Panc1 (cell line): ENCODE results near the gene LRRIQ1.

ENCODE experiments used
- POLR2AphosphoS5 ChIP-seq: IDR thresholded peaks from 2 replicates; pipeline ENCODE4 v1.6.1; 2012; ENCODE audit warnings: mild to moderate bottlenecking, low read depth, low read length, moderate library complexity
- TCF7L2 ChIP-seq: IDR thresholded peaks from 2 replicates; pipeline ENCODE4 v1.6.1; 2011; ENCODE audit warnings: mild to moderate bottlenecking, low read depth, low read length, inconsistent platforms
- TF ChIP-seq, protein P1 (sequence below): fragments of 450-650 bp; IDR thresholded peaks from 2 replicates; pipeline ENCODE4 v1.5.1; 2017; ENCODE audit warnings: mild to moderate bottlenecking

DNA sequence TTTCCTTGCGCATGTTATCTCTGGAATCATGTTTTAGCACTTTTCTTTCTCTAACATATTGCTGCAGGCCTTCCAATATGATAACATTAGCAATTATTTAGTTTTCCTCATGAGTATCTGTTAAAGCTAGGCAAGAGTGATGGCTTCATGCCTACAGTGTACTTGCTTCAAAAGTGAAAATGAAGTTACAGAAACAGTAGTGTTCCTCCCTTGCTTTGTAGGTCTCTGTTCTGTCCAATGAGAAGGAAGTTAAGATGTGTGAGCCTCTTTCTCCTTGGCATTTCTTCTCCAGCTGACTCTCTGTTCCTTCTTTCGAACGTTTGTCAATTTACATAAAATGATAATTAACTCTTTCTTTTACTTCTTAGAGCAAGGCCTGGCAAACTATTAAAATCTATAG is 22.2 kb downstream of the LRRIQ1 start:
- TF ChIP-seq POLR2AphosphoS5 (no peak), TCF7L2 (no peak)
- TF ChIP-seq, protein P1, sequence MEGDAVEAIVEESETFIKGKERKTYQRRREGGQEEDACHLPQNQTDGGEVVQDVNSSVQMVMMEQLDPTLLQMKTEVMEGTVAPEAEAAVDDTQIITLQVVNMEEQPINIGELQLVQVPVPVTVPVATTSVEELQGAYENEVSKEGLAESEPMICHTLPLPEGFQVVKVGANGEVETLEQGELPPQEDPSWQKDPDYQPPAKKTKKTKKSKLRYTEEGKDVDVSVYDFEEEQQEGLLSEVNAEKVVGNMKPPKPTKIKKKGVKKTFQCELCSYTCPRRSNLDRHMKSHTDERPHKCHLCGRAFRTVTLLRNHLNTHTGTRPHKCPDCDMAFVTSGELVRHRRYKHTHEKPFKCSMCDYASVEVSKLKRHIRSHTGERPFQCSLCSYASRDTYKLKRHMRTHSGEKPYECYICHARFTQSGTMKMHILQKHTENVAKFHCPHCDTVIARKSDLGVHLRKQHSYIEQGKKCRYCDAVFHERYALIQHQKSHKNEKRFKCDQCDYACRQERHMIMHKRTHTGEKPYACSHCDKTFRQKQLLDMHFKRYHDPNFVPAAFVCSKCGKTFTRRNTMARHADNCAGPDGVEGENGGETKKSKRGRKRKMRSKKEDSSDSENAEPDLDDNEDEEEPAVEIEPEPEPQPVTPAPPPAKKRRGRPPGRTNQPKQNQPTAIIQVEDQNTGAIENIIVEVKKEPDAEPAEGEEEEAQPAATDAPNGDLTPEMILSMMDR: no peak
